ENCODE measurements around the gene SLC7A5. TPM values are rescaled to one million over a fixed set of nuclear protein-coding genes. Genes with fewer than 3 reads are reported as not detected.

Gene SLC7A5
- total and polyA plus RNA-seq, 2 of the 13 experiments (the other 11 are each of a cell fraction or from before 2014, with no cell fraction given): 79.6 to 155 TPM

- TF ChIP-seq ZNF138 (CRISPR knock-in tag; IDR thresholded peaks at IDR 0.05; ENCODE audit: low read depth) (no peak), HNRNPUL1 (IDR thresholded peaks at IDR 0.05; ENCODE audit: low read depth, low read length) (no peak), ZNF749 (CRISPR knock-in tag; IDR thresholded peaks at IDR 0.05; ENCODE audit: borderline replicate concordance) (no peak), ZSCAN30 (CRISPR knock-in tag; IDR thresholded peaks at IDR 0.05) (no peak), SMC3 (IDR thresholded peaks at IDR 0.05; ENCODE audit: low read length) (no peak), KDM6A (CRISPR knock-in tag; IDR thresholded peaks at IDR 0.05; ENCODE audit: low read depth) (no peak), ZNF230 (CRISPR knock-in tag; IDR thresholded peaks at IDR 0.05) (no peak), PRDM10 (CRISPR knock-in tag; IDR thresholded peaks at IDR 0.05; ENCODE audit: low read depth) (peak; percentile 44; the same call in 1 of the 2 replicates), PTBP1 (IDR thresholded peaks at IDR 0.05; ENCODE audit: low read depth, low read length, poor library complexity, severe bottlenecking) (no peak), ARNT2 (CRISPR knock-in tag; IDR thresholded peaks at IDR 0.05; ENCODE audit: low read depth) (peak; percentile 50; the same call in 1 of the 2 replicates), CBX1 (IDR thresholded peaks at IDR 0.05; ENCODE audit: low read depth) (no peak), DNMT3B (CRISPR knock-in tag; conservative IDR thresholded peaks at IDR 0.05) (no peak), ZNF367 (CRISPR knock-in tag; IDR thresholded peaks at IDR 0.05; ENCODE audit: borderline replicate concordance) (no peak; the same call in 1 of the 2 replicates), NRL (CRISPR knock-in tag; IDR thresholded peaks at IDR 0.05; ENCODE audit: borderline replicate concordance) (no peak), NR2F2 (IDR thresholded peaks at IDR 0.05; ENCODE audit: borderline replicate concordance, low read depth) (no peak), ZBTB20 (CRISPR knock-in tag; IDR thresholded peaks at IDR 0.05; ENCODE audit: borderline replicate concordance, low read depth) (peak; percentile 65; the same call in 1 of the 2 replicates), NFKB2 (CRISPR knock-in tag; IDR thresholded peaks at IDR 0.05; ENCODE audit: borderline replicate concordance) (no peak), MLLT10 (CRISPR knock-in tag; IDR thresholded peaks at IDR 0.05) (no peak), THAP7 (CRISPR knock-in tag; IDR thresholded peaks at IDR 0.05) (no peak), ZNF468 (CRISPR knock-in tag; IDR thresholded peaks at IDR 0.05) (no peak)
- TF ChIP-seq, protein P1, sequence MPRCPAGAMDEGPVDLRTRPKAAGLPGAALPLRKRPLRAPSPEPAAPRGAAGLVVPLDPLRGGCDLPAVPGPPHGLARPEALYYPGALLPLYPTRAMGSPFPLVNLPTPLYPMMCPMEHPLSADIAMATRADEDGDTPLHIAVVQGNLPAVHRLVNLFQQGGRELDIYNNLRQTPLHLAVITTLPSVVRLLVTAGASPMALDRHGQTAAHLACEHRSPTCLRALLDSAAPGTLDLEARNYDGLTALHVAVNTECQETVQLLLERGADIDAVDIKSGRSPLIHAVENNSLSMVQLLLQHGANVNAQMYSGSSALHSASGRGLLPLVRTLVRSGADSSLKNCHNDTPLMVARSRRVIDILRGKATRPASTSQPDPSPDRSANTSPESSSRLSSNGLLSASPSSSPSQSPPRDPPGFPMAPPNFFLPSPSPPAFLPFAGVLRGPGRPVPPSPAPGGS (CRISPR knock-in tag; IDR thresholded peaks at IDR 0.05): no peak
- TF ChIP-seq, protein P2, sequence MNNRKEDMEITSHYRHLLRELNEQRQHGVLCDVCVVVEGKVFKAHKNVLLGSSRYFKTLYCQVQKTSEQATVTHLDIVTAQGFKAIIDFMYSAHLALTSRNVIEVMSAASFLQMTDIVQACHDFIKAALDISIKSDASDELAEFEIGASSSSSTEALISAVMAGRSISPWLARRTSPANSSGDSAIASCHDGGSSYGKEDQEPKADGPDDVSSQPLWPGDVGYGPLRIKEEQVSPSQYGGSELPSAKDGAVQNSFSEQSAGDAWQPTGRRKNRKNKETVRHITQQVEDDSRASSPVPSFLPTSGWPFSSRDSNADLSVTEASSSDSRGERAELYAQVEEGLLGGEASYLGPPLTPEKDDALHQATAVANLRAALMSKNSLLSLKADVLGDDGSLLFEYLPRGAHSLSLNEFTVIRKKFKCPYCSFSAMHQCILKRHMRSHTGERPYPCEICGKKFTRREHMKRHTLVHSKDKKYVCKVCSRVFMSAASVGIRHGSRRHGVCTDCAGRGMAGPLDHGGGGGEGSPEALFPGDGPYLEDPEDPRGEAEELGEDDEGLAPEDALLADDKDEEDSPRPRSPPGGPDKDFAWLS (CRISPR knock-in tag; IDR thresholded peaks at IDR 0.05; ENCODE audit: borderline replicate concordance): no peak
Observed at GRCh38 chr16:87855852-87856715, 13.2 kb downstream of the SLC7A5 start (continued).
